ENCODE results near the gene PCK1. TPM values are rescaled to one million over a fixed set of nuclear protein-coding genes. Genes with fewer than 3 reads are reported as not detected.

The PCK1 gene
- total RNA-seq, 2 experiments from 2014 or later, result not detected

GRCh38 chr20:57581202-57582028 is 20.5 kb downstream of the PCK1 start:
- CTCF ChIA-PET, result interaction anchor here (1.2 kb wide), 1 partner anchor 15 kb away, joined by 3 read pairs; no protein-coding TSS in a partner anchor
- no peak overlapping the region for H3K27ac Mint-ChIP-seq
- POLR2A ChIA-PET, result no interaction called here
- H3K27me3 Mint-ChIP-seq, result peaks cover 35% of the 10 kb centered on the region
- intact Hi-C loops (cut with micrococcal nuclease), result no loop called here
- no peaks in the 10 kb centered on the region for H3K4me1 Mint-ChIP-seq (ENCODE audit: low read depth)
- no peaks in the 10 kb centered on the region for H3K9me3 Mint-ChIP-seq
- DNase-seq (no peak), ATAC-seq (no peak)
- no peaks in the 10 kb centered on the region for H3K36me3 Mint-ChIP-seq (ENCODE audit: low read depth)
- H3K4me3 Mint-ChIP-seq, result no peak overlapping the region
- no peak for TF ChIP-seq CTCF (IDR thresholded peaks at IDR 0.05)

GRCh38 chr20:57582029-57582378 is 21.1 kb downstream of the PCK1 start:
- Mint-ChIP-seq H3K36me3 (ENCODE audit: low read depth) (no peaks in the 10 kb centered on the region), H3K27me3 (peaks cover 35% of the 10 kb centered on the region), H3K4me3 (no peak overlapping the region), H3K27ac (no peak overlapping the region), H3K9me3 (no peaks in the 10 kb centered on the region), H3K4me1 (ENCODE audit: low read depth) (no peaks in the 10 kb centered on the region)
- ATAC-seq (no peak), DNase-seq (no peak)
- POLR2A ChIA-PET, result no interaction called here
- intact Hi-C loops (cut with micrococcal nuclease), result no loop called here
- no peak for TF ChIP-seq CTCF (IDR thresholded peaks at IDR 0.05)
- CTCF ChIA-PET, result no interaction called here

- no peaks in the 10 kb centered on the region for H3K9me3 Mint-ChIP-seq
- H3K27me3 Mint-ChIP-seq, result peaks cover 35% of the 10 kb centered on the region
- no peak overlapping the region for H3K27ac Mint-ChIP-seq
- no peaks in the 10 kb centered on the region for H3K4me1 Mint-ChIP-seq (ENCODE audit: low read depth)
- H3K4me3 Mint-ChIP-seq, result no peak overlapping the region
- ChIA-PET CTCF (interaction anchor here (1.3 kb wide), 1 partner anchor 87 kb away, joined by 4 read pairs; no protein-coding TSS in a partner anchor), POLR2A (no interaction called here)
- H3K36me3 Mint-ChIP-seq (ENCODE audit: low read depth), result no peaks in the 10 kb centered on the region
- ATAC-seq, result no peak
- intact Hi-C loops (cut with micrococcal nuclease), result no loop called here
- no peak for DNase-seq
- TF ChIP-seq CTCF (IDR thresholded peaks at IDR 0.05), result no peak
These were observed 21.8 kb downstream of the PCK1 start for GRCh38 chr20:57582432-57583288.

GRCh38 chr20:57583289-57584257 is 22.7 kb downstream of the PCK1 start:
- ChIA-PET CTCF (interaction anchor here (1.3 kb wide), 2 partner anchors 12 to 88 kb away, joined by 3 to 4 read pairs; no protein-coding TSS in a partner anchor), POLR2A (no interaction called here)
- intact Hi-C loops (cut with micrococcal nuclease), result no loop called here
- ATAC-seq, result no peak
- H3K9me3 Mint-ChIP-seq, result peaks cover 3% of the 10 kb centered on the region
- H3K36me3 Mint-ChIP-seq (ENCODE audit: low read depth), result no peaks in the 10 kb centered on the region
- TF ChIP-seq CTCF (IDR thresholded peaks at IDR 0.05), result no peak
- no peak overlapping the region for H3K27ac Mint-ChIP-seq
- no peaks in the 10 kb centered on the region for H3K4me1 Mint-ChIP-seq (ENCODE audit: low read depth)
- peaks cover 35% of the 10 kb centered on the region for H3K27me3 Mint-ChIP-seq
- H3K4me3 Mint-ChIP-seq, result no peak overlapping the region
- no peak for DNase-seq

All from activated CD8-positive, alpha-beta T cell treated with anti-CD3 and anti-CD28 coated beads for 36 hours (primary cell).